ENCODE results near the gene ATG2A.
A peak's percentile ranks its signal among the peaks of the same experiment; 100 is the strongest.
"Not testable (repeated sequence)": the region's sequence is repeated elsewhere in the genome, so short reads cannot be mapped to it uniquely, and the experiment has no call there.

ATG2A gene

DNA sequence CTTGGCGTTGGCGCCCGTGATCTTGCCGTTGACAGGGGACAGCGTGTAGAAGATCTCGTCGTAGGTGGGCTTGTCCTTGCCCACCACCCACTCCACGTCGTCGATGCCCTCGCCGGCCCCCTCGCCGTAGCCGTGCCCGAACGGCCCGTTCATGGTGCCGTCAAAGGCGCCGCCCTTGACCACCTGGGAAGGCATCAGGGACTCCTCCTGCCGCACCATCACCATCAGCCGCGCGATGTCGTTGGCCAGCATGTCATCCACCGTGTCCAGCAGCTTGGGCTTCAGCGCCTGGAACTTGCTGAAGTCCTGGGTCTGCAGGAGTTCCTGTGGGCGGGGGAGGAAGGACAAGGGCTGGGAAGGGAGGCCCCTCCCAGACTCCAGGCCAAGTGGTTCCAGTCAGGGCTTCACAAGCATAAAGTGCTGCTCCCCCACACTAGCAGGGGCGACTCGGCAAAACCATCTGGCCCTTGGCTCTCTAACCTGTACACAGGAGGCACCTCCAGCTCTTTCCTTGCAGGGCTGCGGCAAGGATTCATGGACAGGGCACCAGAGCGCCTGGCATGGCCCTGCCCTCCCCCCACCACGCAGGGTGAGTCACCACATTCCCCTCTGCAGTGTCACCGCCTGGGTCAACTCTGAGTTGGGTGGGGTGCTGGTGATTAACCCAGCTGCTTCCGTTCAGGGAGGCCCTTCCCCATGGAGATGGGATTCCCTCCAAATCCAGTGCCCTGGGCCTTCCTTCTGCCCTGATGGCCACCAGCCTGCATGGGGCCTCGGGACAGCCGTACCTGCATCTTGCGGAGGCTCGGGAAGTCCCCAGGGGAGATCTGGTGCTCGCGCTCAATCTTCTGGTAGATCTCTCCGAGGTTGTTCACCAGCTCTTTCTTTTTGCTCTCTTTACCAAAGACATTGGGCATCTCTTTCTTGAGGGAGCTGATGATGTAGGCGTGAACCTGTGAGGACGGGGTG lies 62.2 kb downstream of the ATG2A start:
- no peak for DNase-seq (ENCODE audit: low read depth)

DNA sequence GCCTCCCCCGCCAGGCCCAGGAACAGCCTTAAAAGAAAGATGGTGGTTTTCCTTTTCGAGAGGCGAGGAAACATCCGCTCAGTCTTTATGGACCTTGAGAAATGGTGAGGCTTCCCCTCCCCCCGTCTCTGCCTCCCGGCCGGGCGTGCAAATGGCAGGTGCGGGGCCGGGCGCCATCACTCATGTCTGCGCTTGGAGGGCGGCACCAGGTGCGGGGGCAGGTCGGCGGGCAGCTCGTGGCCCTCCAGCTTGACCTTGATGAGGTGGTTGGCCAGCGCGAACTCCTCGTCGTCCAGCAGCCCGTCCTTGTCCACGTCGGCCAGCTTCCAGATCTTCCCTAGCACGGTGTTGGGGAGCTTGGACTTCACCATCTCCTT lies 62.9 kb downstream of the ATG2A start:
- DNase-seq (ENCODE audit: low read depth): no peak

DNA sequence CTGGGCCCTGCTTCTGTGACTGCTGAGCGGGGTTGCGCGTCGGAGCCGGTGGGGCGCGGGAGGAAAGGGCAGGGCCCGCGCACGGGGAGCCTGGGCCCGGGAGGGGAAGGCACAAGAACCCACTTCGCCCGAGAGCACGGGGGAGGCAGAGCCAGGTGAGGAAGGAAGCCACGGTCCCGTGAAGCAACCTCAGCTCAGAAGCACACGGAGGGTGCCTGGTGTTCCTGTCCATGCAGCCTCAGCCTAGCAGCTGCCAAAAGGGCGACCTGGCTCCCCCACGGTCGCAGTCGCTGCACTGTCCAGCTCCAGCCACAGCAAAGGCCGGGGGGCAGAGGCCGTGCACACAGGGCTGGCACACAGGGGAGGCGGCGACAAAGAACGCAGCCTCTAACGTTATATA lies 63.3 kb downstream of the ATG2A start:
- DNase-seq (ENCODE audit: low read depth): no peak

DNA sequence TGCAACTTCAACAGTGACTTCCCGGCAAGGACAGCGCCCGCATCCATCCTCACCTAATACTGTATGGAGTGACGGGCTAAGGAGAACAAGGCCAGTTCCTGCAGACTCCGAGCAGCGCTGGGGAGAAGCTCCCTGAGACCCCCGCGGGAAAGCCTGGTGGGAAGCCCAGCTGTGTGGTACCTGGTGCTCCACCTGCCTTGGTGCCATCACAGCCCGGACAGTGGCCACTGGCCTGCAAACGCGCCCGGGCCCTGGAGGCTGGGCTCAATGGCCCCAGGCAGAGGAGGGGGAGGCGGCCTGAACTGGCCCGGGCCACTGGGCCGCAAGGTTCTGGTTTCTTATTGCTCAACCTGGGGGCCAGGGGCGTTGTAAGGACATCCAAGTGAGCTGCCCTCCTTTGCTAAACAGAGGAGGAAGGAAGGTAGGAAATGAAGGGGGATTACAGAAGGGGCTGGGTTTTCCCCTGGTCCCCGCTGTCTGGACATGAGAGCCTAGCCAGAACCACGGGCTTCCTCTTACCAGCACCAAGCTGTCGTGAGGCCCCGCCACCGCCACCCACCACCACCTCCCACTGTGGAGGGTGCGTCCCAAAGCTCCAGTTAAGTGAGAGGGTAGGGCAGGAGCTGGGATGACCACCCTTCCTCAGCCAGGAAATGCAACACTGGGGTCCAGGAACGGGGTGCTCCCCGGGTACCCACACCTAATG lies 64.1 kb downstream of the ATG2A start:
- DNase-seq (ENCODE audit: low read depth): no peak

DNA sequence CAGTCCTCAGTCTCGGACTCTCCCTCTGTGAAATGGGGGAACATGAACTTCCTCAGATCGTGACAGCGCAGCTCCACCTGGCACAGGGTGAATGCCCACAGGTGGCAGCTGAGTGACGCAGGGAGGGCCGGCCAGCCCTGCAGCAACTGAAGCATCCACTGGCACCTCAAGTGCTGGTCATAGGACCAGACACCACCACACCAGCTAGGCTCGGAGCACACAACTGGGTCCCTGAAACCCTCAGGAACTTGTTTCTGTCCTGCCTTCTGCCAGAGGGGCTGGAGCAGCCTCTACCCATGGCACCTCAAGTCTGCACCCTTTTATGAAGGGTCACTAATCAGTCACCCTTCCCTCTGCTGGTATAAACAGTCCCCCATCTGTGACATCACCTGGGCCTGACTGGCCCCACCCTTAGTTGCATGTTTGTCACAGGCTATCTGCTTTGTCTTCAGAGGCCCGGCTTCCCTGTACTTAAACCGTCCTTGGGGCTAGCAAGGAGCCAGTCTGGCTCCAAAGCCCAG lies 65.1 kb downstream of the ATG2A start:
- no peak for DNase-seq (ENCODE audit: low read depth)

DNA sequence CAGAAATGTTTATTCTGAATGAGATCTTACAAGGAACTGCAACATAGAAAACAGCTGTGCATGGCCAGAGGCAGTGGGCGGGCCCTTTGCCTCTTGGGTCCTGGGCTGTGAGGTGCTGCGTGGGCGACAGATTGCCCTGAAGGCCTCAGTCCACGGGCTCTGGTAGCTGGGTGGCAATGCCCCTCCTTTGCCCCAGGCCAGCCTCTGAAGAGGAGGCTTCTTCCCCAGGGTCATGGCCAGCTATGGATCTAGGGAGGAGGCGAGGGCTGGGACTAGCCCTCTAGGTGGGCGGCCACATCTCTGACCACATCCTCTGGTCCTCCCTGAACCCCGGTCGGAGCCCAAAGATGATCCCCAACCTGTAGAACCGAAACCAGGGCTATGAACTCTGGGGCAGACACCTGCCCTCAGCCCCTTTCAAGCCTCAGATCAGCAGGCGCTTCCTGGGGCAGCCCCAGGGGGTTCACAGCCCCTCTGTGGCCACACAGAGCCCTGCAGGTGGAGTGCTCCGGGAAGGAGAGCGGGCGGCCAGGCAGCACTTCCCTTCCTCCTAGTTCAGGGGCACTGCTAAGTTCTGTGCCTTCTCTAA lies 65.9 kb downstream of the ATG2A start:
- no peak for DNase-seq (ENCODE audit: low read depth)

DNA sequence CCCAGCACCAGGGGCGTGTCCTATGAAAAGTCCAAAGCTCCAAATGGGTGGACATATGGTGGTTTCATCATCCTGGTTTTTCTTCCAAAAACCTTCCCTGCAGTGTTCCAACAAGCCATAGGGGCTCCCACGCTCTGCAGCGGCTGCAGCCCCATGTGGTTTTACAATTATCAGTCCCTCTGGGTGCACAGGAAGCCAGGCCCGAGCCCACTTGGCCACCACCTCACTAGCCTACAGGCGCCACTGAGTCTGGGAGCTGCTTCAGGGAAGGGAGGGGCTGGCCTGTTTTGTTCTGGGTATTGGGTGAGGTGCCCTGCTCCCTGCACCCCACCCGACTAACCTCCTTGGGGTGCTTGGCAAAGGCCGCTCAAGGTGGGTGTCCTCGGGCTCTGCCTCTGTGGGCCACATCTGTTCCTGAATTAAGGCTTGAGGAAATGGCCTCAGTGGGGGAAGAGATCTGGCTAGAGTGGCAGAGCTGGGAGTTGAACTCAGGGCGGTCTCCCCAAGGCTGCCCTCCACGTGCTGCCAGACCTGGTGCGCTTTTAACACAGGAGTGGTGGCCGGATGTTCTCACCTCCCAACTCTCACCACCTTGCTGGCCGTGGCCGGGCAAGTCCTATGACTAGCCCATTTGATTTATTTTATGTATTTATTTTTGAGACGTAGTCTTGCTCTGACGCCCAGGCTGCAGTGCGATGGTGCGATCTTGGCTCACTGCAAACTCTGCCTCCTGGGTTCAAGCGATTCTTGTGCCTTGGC lies 67.2 kb downstream of the ATG2A start:
- no peak for DNase-seq (ENCODE audit: low read depth)

DNA sequence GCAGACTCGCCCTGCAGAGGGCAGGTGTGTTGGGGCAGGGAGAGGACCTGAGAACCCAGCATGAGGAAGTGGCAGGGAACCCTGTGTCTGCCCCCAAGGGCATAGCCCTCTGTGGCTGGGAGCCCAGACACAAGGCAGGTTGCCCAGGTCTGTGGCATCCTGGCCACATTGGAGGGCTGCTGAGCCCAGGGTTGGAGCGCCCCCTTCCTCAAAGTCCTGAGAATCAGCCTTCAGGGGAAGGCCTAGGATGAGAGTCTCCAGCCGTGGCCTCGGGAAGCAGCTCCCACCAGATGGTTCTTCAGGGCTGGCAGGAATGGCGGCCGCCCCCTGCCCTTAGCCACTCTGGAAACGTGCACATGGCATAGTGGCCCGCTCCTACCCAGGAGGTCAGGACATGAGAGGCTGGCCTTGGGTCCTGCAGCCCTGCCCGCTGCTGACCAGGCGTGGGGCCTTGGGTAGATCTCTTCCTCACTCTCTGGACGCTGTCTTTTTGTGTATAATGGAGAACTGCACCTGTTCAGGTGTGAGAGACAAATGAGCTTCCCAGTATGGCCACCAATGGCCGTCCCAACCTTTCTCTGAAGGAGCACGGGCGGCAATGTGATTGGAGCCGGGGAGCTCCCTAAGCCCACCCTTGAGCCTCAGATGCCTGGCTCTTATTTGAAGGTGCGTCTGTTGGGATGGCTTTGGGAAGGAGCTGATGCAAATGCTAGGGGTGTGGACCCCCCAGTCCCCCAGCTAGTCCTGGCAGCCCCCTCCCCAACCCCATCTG lies 68.0 kb downstream of the ATG2A start:
- no peak for DNase-seq (ENCODE audit: low read depth)

DNA sequence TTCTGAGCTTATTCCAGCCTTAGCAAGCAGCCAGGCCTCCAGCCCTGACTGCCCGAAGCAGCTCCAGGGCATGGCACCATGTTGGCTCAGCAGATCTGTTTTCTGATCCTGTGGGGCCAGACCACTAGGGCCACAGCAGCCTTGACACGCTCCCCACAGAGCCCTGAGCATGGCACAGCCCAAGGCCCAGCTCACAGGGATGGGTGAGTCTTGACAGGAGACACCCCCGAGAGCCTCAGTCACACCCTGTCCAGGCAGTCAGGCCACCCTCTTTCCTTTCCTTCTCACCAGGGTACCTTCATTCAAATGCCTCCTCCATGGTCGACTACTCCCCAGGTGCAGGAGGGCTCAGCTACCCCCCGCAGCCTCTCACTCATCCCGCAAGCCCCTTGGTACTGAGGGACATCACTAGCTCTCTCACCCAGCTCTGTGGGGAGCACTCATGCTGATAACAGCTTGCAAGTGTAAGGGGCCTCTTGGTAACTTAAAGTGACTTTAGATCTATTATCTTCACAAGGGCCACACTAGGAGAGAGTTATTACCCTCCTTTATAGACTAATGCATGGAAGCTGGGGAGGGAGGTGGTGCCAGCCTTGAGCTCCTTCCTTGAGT lies 68.7 kb downstream of the ATG2A start:
- DNase-seq (ENCODE audit: low read depth): no peak

DNA sequence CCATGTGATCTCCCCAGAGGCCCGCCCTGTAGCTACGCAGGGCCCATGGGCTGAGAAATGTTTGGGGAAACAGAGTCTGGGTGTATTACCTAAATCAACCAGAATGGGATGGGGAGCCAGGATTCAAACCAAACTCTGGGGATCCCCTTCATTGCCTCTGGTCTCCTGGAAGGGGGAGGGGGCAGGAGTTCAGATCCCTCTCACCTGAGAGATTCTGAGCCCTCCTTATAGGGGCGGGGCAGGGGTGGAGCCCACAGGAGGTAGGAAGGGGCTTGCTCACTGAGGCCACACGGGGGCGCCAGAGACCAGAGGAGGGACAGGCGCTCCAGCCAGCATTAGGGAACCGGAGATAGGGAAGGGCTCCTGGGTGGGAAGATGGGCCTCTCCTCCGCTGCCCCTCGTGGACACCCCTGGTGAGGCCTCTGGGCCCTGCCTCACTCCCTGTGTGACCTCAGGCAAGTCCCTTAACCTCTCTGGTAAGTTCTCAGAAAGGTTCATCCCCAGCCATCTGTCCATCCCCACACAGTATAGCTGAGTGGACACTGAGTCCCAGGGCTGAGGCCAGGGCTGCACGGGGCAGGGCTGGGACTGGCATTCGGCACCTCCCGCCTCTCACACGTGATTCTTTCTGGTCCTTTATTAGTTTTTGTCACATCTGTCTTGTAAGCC lies 69.9 kb downstream of the ATG2A start:
- DNase-seq (ENCODE audit: low read depth): peak; percentile 91

DNA sequence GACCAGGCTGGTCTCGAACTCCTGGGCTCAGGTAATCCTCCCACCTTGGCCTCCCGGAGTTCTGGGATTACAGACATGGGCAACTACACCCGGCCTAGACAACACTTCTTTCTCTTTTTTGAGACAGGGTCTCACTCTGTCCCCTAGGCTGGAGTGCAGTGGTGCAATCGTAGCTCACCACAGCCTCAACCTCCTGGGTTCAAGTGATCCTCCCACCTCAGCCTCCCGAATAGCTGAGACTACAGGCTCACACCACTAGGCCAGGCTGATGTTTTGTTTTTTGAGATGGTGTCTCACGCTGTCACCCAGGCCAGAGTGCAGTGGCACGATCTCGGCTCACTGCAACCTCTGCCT lies 71.3 kb downstream of the ATG2A start:
- DNase-seq (ENCODE audit: low read depth): not testable (repeated sequence)

DNA sequence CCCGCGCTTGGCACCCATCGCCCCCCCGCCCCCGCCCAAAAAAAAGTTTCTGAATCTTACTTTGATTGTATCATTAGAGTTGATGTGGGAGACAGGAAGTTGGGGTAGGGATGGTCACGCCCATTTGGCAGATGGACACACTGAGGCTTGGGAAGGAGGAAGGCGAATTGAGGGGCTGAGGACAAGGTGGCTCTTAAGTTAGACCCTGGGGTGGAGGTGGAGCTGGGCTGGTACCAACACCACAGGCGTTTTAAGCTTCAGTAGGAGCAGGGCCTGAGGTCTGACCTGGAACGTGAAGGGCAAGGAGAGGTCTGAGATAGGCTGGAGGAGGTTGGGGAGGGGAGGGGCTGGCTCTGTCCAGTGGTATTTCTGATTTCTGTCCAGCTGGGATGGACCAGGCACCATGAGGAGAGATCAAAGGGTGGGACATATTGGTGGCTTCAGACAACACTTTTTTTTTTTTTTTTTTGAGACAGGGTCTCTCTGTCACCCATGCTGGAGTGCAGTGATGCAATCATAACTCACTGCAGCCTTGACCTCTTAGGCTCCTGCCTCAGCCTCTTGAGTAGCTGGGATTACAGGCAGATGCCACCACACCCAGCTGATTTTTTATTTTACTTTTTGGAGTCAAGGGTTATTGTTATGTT lies 71.8 kb downstream of the ATG2A start:
- DNase-seq (ENCODE audit: low read depth): no peak

Data from stimulated activated CD8-positive, alpha-beta memory T cell treated with anti-CD3 and anti-CD28 coated beads, Interleukin-7, amount 100 ng/mL, for 24 hours (primary cell).